ENCODE data around the gene CSTF3.
"Not testable (repeated sequence)": the region's sequence is repeated elsewhere in the genome, so short reads cannot be mapped to it uniquely, and the experiment has no call there.

CSTF3 gene

GRCh38 chr11:33125611-33126010 lies 35.7 kb downstream of the CSTF3 start:
- no peak for DNase-seq (ENCODE audit: low read depth)
- no peak overlapping the region for H3K4me3 ChIP-seq (ENCODE audit: low read depth, low read length)

GRCh38 chr11:33125025-33125424 lies 36.3 kb downstream of the CSTF3 start:
- no peak overlapping the region for H3K4me3 ChIP-seq (ENCODE audit: low read depth, low read length)
- no peak for TF ChIP-seq CTCF (IDR thresholded peaks at IDR 0.05; ENCODE audit: control insufficient read depth, extremely low read depth, insufficient read depth)
- no peak for DNase-seq (ENCODE audit: low read depth)

More at GRCh38 chr11:33125611-33126010, 35.7 kb downstream of the CSTF3 start:
- no peak for TF ChIP-seq CTCF (IDR thresholded peaks at IDR 0.05; ENCODE audit: control insufficient read depth, extremely low read depth, insufficient read depth)

- not testable (repeated sequence) for DNase-seq (ENCODE audit: low read depth); H3K4me3 ChIP-seq (ENCODE audit: low read depth, low read length)
These were observed 38.6 kb downstream of the CSTF3 start for GRCh38 chr11:33122696-33123095.

GRCh38 chr11:33116535-33116934 lies 44.7 kb downstream of the CSTF3 start:
- TF ChIP-seq CTCF (IDR thresholded peaks at IDR 0.05; ENCODE audit: control insufficient read depth, extremely low read depth, insufficient read depth): no peak
- DNase-seq (ENCODE audit: low read depth): no peak

GRCh38 chr11:33110083-33110482 lies 51.2 kb downstream of the CSTF3 start:
- no peak overlapping the region for H3K4me3 ChIP-seq (ENCODE audit: low read depth, low read length)
- no peak for DNase-seq (ENCODE audit: low read depth)
- TF ChIP-seq CTCF (IDR thresholded peaks at IDR 0.05; ENCODE audit: control insufficient read depth, extremely low read depth, insufficient read depth): no peak

More at GRCh38 chr11:33116535-33116934, 44.7 kb downstream of the CSTF3 start:
- H3K4me3 ChIP-seq (ENCODE audit: low read depth, low read length): no peak overlapping the region

- no peak overlapping the region for H3K4me3 ChIP-seq (ENCODE audit: low read depth, low read length)
- no peak for TF ChIP-seq CTCF (IDR thresholded peaks at IDR 0.05; ENCODE audit: control insufficient read depth, extremely low read depth, insufficient read depth)
- no peak for DNase-seq (ENCODE audit: low read depth)
These were observed 51.9 kb downstream of the CSTF3 start for GRCh38 chr11:33109294-33109895.

GRCh38 chr11:33103836-33104235 lies 57.4 kb downstream of the CSTF3 start:
- TF ChIP-seq CTCF (IDR thresholded peaks at IDR 0.05; ENCODE audit: control insufficient read depth, extremely low read depth, insufficient read depth): no peak
- no peak for DNase-seq (ENCODE audit: low read depth)

More at GRCh38 chr11:33103836-33104235, 57.4 kb downstream of the CSTF3 start:
- no peak overlapping the region for H3K4me3 ChIP-seq (ENCODE audit: low read depth, low read length)
